DMS 273 (cell line): ENCODE results near the gene EXOC3L1.
A peak's percentile ranks its signal among the peaks of the same experiment; 100 is the strongest.

Source experiments
- DNase-seq: peaks from one replicate; lab custom pipeline; 2025; ENCODE audit not compliant: unreplicated experiment; lab: John Stamatoyannopoulos, UW

EXOC3L1 gene

DNA sequence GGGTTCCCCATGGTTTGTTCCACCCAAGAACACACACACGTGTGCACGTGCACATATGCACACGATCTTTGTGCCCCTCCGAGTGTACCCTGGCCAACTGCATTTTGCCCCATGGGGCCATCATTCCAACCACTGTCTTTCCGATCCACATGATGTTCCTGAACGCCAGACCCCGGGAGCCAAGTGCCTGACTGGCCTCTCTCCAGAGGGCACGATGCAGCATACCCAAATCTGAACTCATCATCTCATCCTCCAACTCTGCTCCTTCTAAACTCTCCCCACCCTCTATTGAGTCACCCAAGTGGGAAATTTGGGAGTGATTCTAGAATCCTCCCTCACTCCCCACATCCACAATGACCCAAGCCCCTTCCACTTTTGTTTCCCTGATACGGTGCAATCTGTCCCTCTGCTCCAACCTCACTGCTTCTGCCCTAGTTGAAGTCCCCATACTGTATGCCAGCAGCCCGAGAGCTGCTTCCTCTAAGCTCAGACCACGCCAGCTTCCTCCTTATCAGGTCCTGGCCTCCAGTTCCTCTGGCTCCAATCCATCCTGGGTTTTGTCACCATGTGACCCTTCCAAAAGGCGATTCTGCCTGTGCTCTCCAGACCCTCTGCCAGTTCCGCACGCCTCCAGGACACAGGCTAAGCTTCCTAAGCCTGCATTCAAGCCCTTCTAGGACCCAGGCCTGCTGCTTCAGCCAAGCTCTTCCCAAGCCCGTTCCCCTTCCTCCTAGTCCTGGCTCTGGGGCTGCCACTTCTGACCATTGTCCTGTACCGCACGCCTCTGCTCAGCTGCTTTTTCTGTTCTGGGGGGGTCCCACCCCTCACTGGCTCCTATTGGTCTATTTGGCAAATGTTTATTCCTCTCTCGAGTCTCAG, 26.9 kb upstream of the EXOC3L1 start:
- no peak for DNase-seq

DNA sequence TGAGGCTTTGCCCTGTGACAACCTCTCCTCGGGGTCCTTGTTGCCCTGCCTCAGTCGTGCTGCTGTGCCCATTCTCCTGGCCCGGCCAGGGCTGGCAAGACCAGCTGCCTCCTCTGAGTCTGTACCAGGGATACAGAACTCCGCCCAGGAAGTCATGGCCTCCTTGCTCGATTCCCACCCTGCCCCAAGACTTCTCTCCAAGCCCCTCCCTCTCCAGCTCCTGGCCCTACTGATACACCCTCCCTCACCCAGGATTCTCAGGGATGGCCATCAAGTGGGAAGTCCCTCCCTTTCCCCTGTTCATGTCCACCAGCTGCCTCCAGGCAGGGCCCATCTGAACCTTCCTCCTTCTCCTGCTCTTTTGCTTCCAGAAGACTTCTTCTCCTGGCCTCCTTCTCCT, 25.8 kb upstream of the EXOC3L1 start:
- DNase-seq: no peak

GRCh38 chr16:67213197-67214019, 23.5 kb upstream of the EXOC3L1 start:
- DNase-seq: no peak

- DNase-seq: no peak
These were observed 22.8 kb upstream of the EXOC3L1 start for GRCh38 chr16:67212766-67213165.

DNA sequence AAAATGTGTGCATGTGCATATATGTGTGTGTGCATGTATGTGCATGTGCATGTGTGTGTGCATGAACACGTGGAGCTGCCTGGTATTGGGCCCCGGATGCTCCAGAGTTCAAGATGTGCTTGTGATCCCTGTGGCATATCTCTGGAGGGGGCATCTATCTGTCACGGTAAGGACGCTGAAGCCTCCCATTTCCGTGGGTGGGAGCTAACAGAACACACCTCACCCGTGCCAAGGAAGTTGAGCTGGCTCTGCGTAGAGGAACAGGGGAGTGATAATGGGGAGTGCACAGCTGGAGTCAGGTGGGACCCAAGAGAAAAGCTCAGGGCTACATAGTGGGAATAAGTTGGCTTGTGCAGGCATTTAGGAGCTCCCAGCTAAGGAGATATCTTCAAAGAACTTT, 21.7 kb upstream of the EXOC3L1 start:
- no peak for DNase-seq

DNA sequence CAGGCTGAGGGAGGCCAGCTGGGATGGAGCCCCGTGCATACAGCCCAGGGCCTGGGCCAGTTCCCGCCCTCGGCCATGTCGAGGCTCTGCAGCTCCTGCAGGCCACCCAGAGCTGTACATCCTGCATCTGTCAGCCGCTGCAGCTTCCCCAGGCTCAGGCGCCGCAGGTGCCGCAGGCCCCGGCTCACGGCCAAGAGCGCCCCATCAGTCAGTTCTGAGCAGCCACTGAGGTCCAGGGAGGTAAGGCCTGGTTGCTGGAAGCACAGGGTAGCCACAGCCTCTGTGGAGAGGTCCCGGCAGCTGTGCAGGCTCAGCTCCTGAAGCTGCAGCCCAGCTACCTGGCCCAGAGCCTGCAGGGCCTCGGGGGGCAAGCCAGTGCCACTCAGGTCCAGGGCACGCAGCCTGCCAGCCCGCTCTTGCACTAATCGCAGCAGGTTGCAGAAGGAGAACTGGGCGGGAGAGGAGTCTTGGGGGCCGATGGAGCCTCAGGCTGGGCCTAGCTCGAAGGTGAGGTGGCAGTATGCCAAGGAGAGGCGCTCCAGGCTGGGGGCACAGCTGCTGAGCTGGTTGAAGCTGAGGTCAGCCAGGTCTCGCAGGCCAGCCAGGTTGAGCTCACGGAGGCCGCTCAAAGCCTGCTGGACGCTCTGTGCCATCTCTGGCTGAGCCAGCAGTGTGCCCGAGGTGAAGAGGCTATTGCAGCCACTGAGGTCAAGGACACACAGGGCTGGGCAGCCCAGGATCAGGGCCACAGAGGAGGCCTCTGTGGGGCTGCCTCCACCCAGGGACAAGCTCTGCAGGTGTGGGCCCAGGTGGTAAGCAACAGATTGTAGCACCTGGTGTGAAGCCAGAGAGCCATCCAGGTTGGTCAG, 20.4 kb upstream of the EXOC3L1 start:
- DNase-seq: peak; percentile 52

- DNase-seq: no peak
These were observed 19.6 kb upstream of the EXOC3L1 start for GRCh38 chr16:67209565-67209964.

- DNase-seq: no peak
These were observed 18.4 kb upstream of the EXOC3L1 start for GRCh38 chr16:67208154-67208896.

GRCh38 chr16:67207249-67208091, 17.5 kb upstream of the EXOC3L1 start:
- DNase-seq: no peak

- DNase-seq: no peak
These were observed 16.9 kb upstream of the EXOC3L1 start for GRCh38 chr16:67206838-67207248.

DNA sequence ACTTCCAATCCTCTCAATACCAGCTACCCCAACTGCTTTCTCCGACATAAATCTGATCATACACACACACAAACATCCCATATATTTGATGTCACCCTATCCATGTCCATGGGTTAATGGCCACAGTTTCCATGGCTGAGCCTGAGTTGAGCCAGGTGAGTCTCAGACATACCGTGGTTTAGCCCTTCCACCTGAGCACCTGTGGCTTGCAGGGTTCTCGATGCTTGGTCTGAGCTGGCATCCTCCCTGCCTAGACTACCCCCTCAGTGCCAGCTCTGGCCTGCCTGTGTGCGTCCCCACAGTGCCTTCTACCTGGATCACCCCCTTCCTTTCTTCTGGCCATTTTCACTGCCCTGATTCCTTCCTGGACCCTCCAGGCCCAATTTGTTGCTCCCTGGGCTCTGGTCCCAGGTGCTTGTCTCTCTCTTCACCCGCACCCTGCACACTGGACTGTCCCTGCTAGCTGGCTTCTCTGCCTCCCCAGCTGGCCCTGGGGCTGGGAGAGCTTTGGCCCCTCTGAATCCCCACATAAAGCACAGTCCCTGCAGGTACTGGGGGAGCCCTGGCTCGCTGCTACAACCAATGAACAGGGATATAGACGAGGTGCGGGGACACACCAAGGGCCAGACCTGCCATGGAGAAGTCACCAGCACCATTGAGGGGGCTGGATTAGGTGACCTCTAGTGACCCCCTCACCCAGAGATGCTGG, 16.3 kb upstream of the EXOC3L1 start:
- no peak for DNase-seq

- no peak for DNase-seq
These were observed 14.1 kb upstream of the EXOC3L1 start for GRCh38 chr16:67204076-67204475.

- no peak for DNase-seq
These were observed 13.1 kb upstream of the EXOC3L1 start for GRCh38 chr16:67202956-67203493.

DNA sequence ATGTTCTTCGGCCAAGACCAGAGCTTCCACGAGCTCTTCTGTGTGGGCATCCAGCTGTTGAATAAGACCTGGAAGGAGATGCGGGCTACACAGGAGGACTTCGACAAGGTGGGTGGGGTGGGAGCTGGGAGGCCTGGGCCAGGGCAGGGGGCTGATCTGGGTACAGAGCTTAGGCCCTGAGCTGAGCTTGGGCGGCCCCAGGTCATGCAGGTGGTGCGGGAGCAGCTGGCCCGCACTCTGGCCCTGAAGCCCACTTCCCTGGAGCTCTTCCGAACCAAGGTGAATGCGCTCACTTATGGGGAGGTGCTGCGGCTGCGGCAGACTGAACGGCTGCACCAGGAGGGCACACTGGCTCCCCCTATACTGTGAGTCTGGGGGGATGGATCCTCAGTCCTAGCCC, 12.5 kb upstream of the EXOC3L1 start:
- no peak for DNase-seq

- DNase-seq: no peak
These were observed 11.7 kb upstream of the EXOC3L1 start for GRCh38 chr16:67201411-67202345.

GRCh38 chr16:67200491-67200890, 10.6 kb upstream of the EXOC3L1 start:
- no peak for DNase-seq

GRCh38 chr16:67199808-67200198, 9.9 kb upstream of the EXOC3L1 start:
- DNase-seq: no peak
